H1 (cell line): ENCODE measurements around the gene INPP4B.

Experiments used
- EZH2 ChIP-seq: fragments of 200-600 bp; sonication (generic); IDR thresholded peaks from 2 replicates; pipeline ENCODE4 v1.7.1; 2012; ENCODE audit warnings: low read depth, mild to moderate bottlenecking, moderate library complexity, low read length, inconsistent platforms; ENCODE audit not compliant: severe bottlenecking
- POLR2AphosphoS5 ChIP-seq: IDR thresholded peaks from 2 replicates; pipeline ENCODE4 v1.6.1; 2011; ENCODE audit warnings: low read depth, low read length
- TF ChIP-seq, protein P1 (sequence below): IDR thresholded peaks from 2 replicates; pipeline ENCODE4 v1.6.1; 2011; ENCODE audit warnings: low read length, improper control_type of control experiment
- TF ChIP-seq, protein P2 (sequence below): IDR thresholded peaks from 2 replicates; pipeline ENCODE4 v1.6.1; 2012; ENCODE audit warnings: inconsistent platforms

DNA sequence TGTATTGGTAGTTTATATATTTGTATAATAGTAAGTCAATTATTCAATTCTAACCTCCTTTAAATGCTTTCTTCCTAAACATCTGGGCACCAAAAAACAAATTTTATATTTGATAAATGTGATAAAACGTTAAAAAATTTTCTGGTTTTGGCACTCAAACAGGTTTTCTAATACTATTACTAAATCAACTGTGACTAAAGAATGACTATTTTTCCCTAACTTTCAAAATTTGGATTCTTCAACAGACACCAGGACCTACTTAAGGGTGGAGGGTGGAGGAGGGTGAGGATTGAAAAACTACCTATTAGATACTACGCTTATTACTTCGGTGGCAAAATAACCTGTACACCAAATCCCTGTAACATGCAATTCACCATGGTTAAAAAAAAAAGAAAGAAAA is 654.2 kb downstream of the INPP4B start:
- no peak for TF ChIP-seq POLR2AphosphoS5
- TF ChIP-seq EZH2, result no peak
- TF ChIP-seq, protein P1, sequence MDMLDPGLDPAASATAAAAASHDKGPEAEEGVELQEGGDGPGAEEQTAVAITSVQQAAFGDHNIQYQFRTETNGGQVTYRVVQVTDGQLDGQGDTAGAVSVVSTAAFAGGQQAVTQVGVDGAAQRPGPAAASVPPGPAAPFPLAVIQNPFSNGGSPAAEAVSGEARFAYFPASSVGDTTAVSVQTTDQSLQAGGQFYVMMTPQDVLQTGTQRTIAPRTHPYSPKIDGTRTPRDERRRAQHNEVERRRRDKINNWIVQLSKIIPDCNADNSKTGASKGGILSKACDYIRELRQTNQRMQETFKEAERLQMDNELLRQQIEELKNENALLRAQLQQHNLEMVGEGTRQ, result no peak
- TF ChIP-seq, protein P2, sequence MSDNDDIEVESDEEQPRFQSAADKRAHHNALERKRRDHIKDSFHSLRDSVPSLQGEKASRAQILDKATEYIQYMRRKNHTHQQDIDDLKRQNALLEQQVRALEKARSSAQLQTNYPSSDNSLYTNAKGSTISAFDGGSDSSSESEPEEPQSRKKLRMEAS, result no peak
